Stimulated activated CD4-positive, alpha-beta T cell treated with anti-CD3 and anti-CD28 coated beads, Interleukin-2, amount 100 ng/mL, for 4 hours (primary cell): ENCODE data around the gene MBP.

Experiments
- DNase-seq: peaks from one replicate; pipeline ENCODE4 v3.0.0-alpha.2; 2020; ENCODE audit warnings: low read depth

MBP gene

GRCh38 chr18:77114415-77115191, 18.0 kb downstream of the MBP start:
- no peak for DNase-seq

- DNase-seq = no peak
Measured at GRCh38 chr18:77114152-77114414, 18.5 kb downstream of the MBP start.

DNA sequence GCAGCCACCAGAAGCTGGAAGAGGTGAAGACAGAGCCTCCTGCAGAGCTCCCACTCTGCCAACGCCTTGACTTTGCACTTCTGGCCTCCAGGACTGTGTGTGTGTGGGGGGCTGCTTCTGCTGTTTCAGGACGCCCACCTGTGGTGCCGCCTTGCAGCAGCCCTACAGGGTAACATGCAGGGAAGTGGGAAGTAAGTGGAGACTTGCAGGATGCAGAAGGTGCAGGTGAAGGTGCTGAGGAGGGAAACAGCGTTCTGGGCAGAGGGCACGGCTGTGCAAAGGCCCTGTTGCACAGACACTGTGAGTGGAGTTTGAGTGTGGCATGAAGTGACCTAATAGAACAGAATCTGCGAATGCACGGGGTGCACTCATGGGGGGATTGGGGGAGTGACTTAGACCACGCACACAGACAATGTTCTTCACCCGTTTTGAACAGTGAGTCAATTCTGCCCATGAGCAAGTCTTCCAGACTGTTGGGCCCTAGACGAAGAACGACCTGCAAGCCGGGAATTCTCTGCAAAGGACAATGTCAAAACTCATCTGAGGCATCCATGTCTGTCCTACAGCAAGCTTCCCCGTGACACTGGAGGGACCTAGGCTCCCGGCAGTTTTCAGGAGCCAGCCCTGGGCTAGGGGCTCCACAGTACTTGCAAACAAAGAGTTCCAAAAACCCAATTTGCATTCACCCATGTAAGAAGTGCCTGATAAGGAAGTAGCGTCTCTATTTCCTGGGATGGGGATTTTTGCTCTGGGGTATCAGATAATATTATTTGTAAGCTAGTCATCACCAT, 19.0 kb downstream of the MBP start:
- DNase-seq = no peak

DNA sequence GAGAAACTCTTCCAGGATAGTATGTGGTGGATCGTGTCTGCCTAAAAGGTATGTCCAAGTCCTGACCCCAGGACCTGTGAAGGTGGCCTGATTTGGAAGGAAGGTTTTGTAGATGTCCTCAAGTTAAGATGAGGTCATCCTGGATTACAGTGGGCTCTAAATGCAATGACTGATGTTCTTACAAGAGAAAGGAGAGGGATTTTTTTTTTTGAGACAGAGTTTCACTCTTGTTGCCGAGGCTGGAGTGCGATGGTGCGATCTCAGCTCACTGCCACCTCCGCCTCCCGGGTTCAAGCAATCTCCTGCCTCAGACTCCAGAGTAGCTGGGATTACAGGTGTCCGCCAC, 19.9 kb downstream of the MBP start:
- no peak for DNase-seq

GRCh38 chr18:77111951-77112746, 20.4 kb downstream of the MBP start:
- DNase-seq = no peak

DNA sequence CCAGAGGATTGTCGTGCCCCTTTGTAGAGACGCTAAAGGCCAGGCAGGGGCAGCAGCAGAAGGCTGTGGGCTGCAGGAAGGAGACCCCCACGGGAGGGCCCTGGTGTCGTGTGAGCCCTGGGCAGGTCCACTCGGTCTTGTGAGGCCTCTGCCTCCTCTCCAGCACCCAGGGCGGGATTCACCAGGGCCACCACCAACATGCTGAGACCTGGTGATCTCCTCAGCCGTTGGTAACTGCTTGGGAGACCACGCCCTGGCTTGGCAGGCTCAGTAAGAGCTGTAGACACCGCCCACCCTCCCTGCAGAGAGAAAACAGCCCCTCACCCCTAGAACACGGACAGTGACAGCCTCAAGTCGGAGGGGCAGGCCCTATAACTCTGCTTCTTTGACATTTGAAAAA, 21.1 kb downstream of the MBP start:
- no peak for DNase-seq

DNA sequence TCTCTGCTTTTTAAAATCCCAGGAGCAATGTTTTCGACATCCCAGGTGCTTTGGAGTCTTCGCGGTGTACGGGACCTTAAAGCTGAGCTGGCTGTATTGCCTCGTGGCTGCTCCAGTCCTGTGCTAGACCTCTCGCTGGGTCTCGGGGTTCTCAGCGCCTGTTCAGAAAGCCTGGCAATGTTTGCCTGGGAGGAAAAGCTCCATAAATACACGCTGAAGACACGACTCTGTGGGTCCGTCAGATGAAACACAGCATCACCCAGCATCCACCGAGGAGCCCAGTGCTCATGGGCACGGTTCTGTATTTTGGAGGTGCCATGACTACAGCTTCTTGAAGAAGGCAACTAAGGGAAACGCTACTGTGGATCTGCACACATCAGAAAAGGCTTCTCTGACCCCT, 21.6 kb downstream of the MBP start:
- no peak for DNase-seq

GRCh38 chr18:77110400-77110799, 22.2 kb downstream of the MBP start:
- DNase-seq = no peak

DNA sequence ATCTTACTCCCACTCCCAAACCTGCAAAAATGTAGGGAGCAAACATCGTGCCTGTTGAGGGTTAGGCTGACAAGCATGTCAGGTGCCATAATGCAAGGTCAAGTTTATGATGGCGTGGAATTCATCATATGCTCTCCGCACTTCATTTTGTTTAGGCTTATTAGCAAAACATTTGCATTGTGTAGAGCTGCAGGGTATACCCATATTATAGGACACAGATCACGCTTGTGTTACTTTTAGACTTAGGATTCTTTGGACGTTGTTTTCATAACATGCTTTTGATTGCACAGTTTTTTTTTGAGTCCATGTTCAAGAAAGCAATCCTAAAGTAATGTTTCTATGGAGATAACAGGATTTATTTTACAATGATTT, 22.9 kb downstream of the MBP start:
- DNase-seq = no peak

- DNase-seq = no peak
Measured at GRCh38 chr18:77108821-77109647, 23.5 kb downstream of the MBP start.

DNA sequence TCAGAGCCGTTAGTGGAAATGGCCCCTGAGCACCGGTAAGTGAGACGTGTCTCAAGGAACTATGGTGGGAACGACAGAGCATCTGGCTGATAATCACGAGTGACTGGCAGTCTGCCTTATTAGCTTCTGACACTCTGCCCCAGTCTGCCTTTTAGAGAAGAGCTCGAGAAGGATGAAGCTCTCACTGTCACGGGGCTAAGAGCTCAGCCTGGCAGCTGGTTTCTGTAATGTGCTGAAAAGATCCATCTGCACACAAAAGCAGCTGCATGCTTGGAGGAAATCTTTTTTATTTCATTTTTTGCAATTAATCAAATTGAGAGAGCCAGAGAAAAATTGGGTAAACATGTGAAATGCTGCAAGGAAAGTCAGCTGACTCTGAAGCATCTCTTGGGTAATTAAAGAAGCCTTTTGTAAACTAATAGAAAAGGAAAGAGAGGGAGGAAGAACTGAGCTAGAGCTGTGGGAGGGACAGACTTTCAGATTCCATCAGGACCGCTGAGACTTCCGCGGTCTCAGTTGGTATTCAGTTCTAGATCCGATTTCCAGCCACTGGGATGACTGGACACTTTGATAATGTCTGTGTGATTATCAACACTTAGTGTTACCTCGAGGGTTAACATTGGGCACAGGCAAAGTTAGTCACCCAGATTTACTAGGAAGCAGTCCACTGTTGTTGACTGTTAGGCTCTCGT, 24.4 kb downstream of the MBP start:
- no peak for DNase-seq

DNA sequence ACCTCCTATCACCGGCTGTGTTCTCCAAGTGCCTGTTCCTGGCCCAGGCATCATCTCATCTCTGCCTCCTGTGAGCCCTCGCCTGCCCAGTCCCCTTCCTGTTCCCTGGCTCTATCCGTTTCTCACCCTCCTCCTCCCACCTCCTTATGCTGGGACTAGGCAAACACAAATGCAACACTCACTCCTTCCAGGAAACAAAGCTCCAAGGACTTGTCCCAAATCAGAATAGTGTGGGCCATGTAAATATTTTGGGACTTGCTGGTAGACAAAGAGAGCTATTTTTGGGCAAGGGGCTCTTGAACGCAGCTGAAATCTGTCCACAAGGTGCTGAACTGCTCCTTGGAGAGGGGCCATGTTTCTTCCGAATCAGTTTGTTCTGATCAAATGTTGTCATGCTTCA, 25.3 kb downstream of the MBP start:
- no peak for DNase-seq

- DNase-seq = peak; percentile 73
Measured at GRCh38 chr18:77106331-77106730, 26.3 kb downstream of the MBP start.

- DNase-seq = no peak
Measured at GRCh38 chr18:77105680-77106079, 26.9 kb downstream of the MBP start.

DNA sequence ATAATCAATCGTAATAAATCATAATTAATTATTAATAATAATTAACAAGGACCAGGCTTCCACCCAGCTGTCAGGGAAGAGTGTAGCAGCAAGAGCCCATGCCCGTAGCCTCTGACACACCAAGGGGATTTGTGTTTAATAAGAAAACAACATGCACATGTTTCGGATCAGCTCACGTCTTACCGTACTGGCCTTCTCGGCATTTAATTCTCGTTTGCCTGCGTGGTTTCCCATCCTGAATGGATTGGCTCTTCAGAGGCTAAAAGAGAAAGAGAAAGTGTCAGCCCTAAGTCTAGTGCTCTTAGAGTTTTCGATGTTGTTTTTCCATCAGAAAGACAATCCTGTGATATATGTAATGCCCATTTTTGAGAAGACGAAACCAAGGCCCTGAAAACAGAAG, 27.6 kb downstream of the MBP start:
- no peak for DNase-seq

DNA sequence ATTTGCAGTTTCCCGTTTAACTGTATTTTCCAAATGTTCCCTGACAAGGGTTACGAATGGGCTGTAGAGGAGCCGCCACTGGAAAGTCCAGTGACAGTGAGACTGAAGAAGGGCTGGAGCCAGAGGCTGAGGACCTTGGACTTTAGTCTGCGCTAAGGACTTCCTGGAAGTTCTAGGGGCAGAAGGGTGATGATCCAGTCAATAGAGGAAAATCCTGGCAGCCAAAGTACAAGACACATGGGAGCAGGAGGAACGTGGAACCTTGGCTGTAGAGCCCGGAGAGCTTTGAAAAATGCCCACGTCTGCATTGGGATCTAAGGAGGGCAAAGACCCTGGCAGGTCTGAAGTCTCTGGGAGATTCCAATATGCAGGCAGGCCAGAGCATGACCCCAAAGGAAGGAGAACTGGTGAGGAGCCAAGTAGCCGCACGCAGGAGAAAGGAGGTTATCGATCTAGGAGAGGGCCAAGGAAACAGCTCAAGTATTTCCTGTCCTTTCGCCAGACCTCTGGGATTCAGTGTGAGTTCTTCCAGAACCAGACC, 28.5 kb downstream of the MBP start:
- DNase-seq = no peak

DNA sequence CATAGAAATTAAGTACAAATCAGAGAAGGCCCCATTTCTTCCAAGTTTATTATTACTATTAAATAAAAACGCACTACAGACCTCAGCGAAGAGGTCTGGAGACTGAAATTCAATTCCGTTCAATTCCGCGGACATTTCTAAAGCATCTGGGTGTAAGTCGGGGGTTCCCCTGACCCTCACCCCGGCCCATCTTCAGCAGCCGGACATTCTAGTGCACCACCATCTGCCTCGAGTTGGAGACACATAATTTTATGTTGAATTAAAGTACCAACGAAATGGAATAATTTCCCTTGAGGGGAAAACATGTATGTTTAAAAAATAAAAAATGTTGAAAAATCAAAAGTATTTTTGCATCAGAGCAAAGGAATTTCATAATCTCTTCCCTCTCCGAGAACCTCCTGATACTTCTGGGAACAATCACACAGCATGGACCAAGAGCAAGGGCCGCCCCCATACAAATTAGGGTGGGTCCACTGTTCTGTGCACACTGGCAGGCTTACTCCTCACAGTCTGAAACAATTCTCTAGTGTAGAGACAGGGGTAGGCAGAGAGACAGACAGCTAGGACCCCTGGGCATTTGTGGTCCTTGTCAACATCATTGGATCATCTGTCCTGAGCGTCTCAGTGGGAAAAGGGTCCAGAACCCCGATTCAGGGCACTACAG, 29.3 kb downstream of the MBP start:
- no peak for DNase-seq

DNA sequence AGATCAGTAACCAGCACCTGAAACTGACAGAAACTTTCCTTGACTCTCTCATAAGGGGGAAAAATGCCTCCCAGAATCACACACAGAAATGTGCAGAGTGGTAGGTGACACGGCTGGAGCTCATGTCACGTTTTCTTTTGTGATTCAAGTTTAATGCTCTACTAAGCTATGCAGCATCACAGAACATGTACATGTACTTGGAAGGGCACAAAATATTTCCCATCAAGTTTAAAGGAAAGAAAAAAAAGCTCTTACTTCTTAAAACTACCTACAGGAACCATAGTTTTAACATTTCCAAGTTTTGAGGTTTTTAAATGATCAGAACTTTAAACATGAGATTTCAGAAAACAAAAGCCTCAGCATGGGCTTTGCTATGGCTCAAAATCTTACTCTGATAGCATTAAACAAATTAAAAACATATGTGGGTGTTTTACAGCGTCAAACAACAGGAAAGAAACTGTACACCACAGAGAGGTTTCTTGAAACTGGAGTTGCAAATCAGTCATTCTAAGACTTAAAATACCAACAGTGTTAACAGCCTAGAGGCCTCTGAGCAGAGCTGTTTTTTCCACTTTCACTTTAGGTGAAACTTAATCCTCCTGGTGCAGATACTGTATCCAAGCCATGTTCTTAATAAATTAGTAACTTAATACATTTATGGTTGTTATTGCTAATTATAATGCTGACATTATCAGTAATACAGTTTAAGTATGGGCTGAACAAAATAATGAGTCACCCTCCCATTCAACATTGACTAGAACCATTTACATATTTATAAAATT, 30.1 kb downstream of the MBP start:
- DNase-seq = no peak

DNA sequence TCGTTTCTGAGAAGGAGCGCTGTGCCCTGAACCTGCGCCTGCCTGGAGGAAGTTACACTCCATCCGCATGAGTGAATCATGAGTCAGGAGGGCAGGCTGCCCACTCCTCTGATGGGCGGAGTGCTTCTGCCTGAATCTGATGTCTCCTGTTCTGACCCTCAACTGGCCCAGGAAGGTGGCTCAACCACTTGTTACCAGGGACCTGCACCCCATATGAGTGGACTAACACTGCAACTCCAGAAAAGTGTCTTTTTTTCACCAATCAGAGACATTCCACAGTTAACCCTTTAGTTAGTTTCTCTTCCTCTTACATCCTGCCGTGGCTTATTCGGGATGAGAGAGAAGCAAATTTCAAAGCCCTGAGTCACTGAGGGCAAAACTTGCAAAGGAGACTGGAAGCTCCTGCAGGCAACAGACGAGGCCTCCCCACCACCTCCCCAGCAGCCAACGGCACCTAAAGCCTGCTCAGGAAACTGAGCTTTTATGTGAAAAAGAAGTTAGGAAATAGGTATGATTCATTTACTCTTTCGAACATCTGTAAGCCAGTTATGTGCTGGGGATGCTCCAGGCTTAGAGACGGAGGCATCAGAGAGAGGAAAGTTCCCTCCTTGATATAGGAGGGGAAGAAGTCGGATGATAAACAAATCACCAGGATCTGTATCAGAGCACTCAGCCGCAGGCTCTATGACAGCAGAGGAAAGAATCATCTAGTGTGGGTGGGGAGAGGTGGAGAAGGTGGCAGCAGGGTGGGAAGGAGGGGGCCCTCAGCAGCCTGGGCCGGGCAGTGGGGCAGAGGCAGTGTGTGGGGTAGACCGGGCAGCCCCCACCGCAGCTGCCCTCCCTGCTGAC, 30.9 kb downstream of the MBP start:
- DNase-seq = peak; percentile 37
